Hypothalamus (tissue), 51 donors: ENCODE data around the gene TMEM30A.
A peak's percentile ranks its signal among the peaks of the same experiment; 100 is the strongest.

Experiments used
- DNase-seq, 51 donors: peaks; one replicate each; lab custom pipeline; 2025; lab: John Stamatoyannopoulos, UW

Gene TMEM30A

GRCh38 chr6:75221116-75221515 lies 63.5 kb downstream of the TMEM30A start:
- no peak for DNase-seq

GRCh38 chr6:75220357-75220756 lies 64.2 kb downstream of the TMEM30A start:
- DNase-seq: no peak

GRCh38 chr6:75219263-75219662 lies 65.3 kb downstream of the TMEM30A start:
- DNase-seq: no peak

GRCh38 chr6:75217193-75217592 lies 67.4 kb downstream of the TMEM30A start:
- DNase-seq: no peak

GRCh38 chr6:75215291-75215690 lies 69.3 kb downstream of the TMEM30A start:
- DNase-seq: no peak

- DNase-seq: no peak
Measured at GRCh38 chr6:75213732-75214131, 70.9 kb downstream of the TMEM30A start.

- peak in 1 of 51 donors; percentile 8 for DNase-seq
Measured at GRCh38 chr6:75213112-75213511, 71.5 kb downstream of the TMEM30A start.

GRCh38 chr6:75211920-75212590 lies 72.5 kb downstream of the TMEM30A start:
- DNase-seq: no peak

- peak in 10 of 51 donors; percentile 13 to 69 (median 33) for DNase-seq
Measured at GRCh38 chr6:75210885-75211739, 73.5 kb downstream of the TMEM30A start.

- no peak for DNase-seq
Measured at GRCh38 chr6:75209184-75209723, 75.3 kb downstream of the TMEM30A start.

- peak in 50 of 51 donors; percentile 11 to 85 (median 64) for DNase-seq
Measured at GRCh38 chr6:75208298-75209183, 76.1 kb downstream of the TMEM30A start.

GRCh38 chr6:75206576-75207342 lies 77.8 kb downstream of the TMEM30A start:
- peak in 1 of 51 donors; percentile 3 for DNase-seq

- peak in 7 of 51 donors; percentile 11 to 44 (median 22) for DNase-seq
Measured at GRCh38 chr6:75205776-75206575, 78.6 kb downstream of the TMEM30A start, which contains the start of gene COL12A1. Gene COL12A1, minus strand, starts transcription at chr6:75206053. Its CDS starts 3,261 bp downstream, at chr6:75202792.

- peak in 1 of 51 donors; percentile 22 for DNase-seq
Measured at GRCh38 chr6:75204959-75205775, 79.4 kb downstream of the TMEM30A start.

- peak in 28 of 51 donors; percentile 8 to 69 (median 47) for DNase-seq
Measured at GRCh38 chr6:75204217-75204958, 80.2 kb downstream of the TMEM30A start.

GRCh38 chr6:75203721-75204120 lies 80.9 kb downstream of the TMEM30A start:
- DNase-seq: no peak
